DND-41 (cell line): ENCODE measurements around the gene TSPAN18.

Source experiments
- CTCF ChIP-seq: IDR thresholded peaks from 2 replicates; pipeline ENCODE4 v1.5.1; 2012; ENCODE audit warnings: borderline replicate concordance, low read length, moderate library complexity, mild to moderate bottlenecking; ENCODE audit not compliant: poor library complexity, severe bottlenecking; ENCODE audit errors: extremely low read depth
- EZH2 ChIP-seq: IDR thresholded peaks from 3 replicates; pipeline ENCODE4 v1.6.1; 2012; ENCODE audit warnings: borderline replicate concordance, low read depth, mild to moderate bottlenecking, moderate library complexity, low read length, inconsistent platforms; ENCODE audit not compliant: severe bottlenecking

GRCh38 chr11:44789496-44789895, 62.7 kb downstream of the TSPAN18 start:
- no peak for TF ChIP-seq CTCF
- TF ChIP-seq EZH2: no peak
